HG03378 (cell line): Measurements from ENCODE around the gene WDR48.
"Not testable (repeated sequence)": the region's sequence is repeated elsewhere in the genome, so short reads cannot be mapped to it uniquely, and the experiment has no call there.

ENCODE experiments used
- ATAC-seq: cut with Tn5 transposase; IDR thresholded peaks from one replicate; pipeline ENCODE4 v1.9.1; 2021; ENCODE audit warnings: mild to moderate bottlenecking, moderate library complexity; ENCODE audit not compliant: unreplicated experiment

Gene WDR48

GRCh38 chr3:39051649-39052561 is at the start of gene WDR48, which contains the start of gene SCN11A:
WDR48 (plus strand) TSS chr3:39052016; CDS start chr3:39052026, 10 bp downstream.
SCN11A (minus strand) TSS chr3:39051944; CDS start chr3:38950362, 101,582 bp downstream.
- ATAC-seq: peak; percentile 94

GRCh38 chr3:39005295-39005694 is 46.5 kb upstream of the WDR48 start:
- no peak for ATAC-seq

GRCh38 chr3:39011191-39011736 is 40.6 kb upstream of the WDR48 start:
- ATAC-seq: no peak

GRCh38 chr3:39013289-39013688 is 38.5 kb upstream of the WDR48 start:
- no peak for ATAC-seq

GRCh38 chr3:39013921-39014509 is 37.8 kb upstream of the WDR48 start:
- ATAC-seq: no peak

- ATAC-seq: no peak
These were observed 36.4 kb upstream of the WDR48 start for GRCh38 chr3:39015418-39015817.

GRCh38 chr3:39019299-39019698 is 32.5 kb upstream of the WDR48 start:
- ATAC-seq: no peak

- peak; percentile 75 for ATAC-seq
These were observed 30.8 kb upstream of the WDR48 start for GRCh38 chr3:39021029-39021428.

- ATAC-seq: no peak
These were observed 30.1 kb upstream of the WDR48 start for GRCh38 chr3:39021465-39022285.

GRCh38 chr3:39022286-39022630 is 29.6 kb upstream of the WDR48 start:
- no peak for ATAC-seq

- no peak for ATAC-seq
These were observed 27.3 kb upstream of the WDR48 start for GRCh38 chr3:39024497-39024896.

- no peak for ATAC-seq
These were observed 26.4 kb upstream of the WDR48 start for GRCh38 chr3:39025222-39025970.

- no peak for ATAC-seq
These were observed 23.3 kb upstream of the WDR48 start for GRCh38 chr3:39028546-39028945.

GRCh38 chr3:39029556-39029955 is 22.3 kb upstream of the WDR48 start:
- ATAC-seq: no peak

GRCh38 chr3:39038165-39038564 is 13.7 kb upstream of the WDR48 start:
- no peak for ATAC-seq

GRCh38 chr3:39050029-39050428 is 1.8 kb upstream of the WDR48 start:
- peak; percentile 34 for ATAC-seq

- no peak for ATAC-seq
These were observed 767 bp downstream of the WDR48 start for GRCh38 chr3:39052583-39052982.

GRCh38 chr3:39053696-39054095 is 1.9 kb downstream of the WDR48 start:
- ATAC-seq: no peak

- ATAC-seq: no peak
These were observed 4.3 kb downstream of the WDR48 start for GRCh38 chr3:39056151-39056550.

GRCh38 chr3:39061228-39061627 is 9.4 kb downstream of the WDR48 start:
- not testable (repeated sequence) for ATAC-seq
